HG03521 (cell line): ENCODE measurements around the gene KCNB1.
"Not testable (repeated sequence)": the region's sequence is repeated elsewhere in the genome, so short reads cannot be mapped to it uniquely, and the experiment has no call there.

Source experiments
- ATAC-seq: cut with Tn5 transposase; IDR thresholded peaks from one replicate; pipeline ENCODE4 v1.9.1; 2021; ENCODE audit warnings: mild to moderate bottlenecking, moderate library complexity; ENCODE audit not compliant: unreplicated experiment

Gene KCNB1

DNA sequence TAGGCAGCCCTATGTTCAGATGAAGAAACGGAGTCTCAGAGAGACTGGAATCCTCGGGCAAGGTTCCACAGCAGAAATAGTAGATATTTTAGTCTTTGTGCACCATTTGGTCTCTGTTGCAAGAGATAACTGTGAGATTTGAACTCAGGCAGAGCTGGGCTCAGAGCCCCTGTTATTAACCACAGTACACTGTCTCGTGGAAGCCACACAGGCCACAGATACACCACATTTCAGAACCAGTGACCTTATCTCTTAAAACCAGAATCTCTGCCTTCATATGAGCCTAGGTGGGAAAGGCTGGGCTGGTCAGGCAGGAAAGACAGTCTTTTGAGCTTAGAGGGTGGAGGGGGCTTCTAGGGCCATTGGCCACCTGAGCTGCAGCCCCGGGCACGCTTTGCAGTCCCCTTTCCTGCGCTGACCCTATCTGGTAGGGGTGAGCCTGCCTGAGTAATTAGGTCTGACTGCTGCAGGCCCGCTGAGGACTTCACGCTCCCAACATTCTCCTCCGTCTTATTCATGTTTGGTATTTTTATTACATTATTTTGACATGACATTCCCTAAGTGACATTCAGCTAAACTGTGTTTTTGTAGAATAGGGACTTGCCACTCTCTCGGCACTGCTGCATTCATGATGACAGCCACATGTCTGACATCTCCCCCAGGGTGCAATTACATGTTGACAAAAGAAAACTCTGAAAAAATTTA lies 71.1 kb downstream of the KCNB1 start:
- ATAC-seq: no peak

DNA sequence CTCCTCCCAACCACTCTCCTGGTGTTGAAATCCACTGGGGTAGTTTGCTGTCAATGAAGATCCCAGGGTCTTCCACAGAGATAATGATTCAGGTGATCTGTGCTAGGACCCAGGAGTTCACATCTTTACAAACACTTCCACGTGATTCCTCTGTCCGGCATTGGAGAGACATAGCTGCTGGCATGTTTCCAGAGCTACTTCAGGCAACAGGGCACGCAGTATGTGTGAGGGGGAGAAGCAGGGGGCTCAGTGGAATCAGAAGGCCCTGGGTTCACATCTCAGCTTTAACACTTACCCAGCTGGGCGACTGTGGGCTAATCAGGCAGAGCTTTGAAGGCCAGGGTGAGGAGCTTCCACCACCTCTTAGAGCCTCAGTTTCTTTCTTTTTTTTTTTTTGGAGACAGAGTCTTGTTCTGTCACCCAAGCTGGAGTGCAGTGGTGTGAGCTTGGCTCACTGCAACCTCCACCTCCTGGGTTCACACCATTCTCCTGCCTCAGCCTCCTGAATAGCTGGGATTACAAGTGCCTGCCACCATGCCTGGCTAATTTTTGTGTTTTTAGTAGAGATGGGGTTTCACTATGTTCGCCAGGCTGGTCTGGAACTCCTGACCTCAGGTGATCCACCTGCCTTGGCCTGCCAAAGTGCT lies 72.4 kb downstream of the KCNB1 start:
- not testable (repeated sequence) for ATAC-seq

DNA sequence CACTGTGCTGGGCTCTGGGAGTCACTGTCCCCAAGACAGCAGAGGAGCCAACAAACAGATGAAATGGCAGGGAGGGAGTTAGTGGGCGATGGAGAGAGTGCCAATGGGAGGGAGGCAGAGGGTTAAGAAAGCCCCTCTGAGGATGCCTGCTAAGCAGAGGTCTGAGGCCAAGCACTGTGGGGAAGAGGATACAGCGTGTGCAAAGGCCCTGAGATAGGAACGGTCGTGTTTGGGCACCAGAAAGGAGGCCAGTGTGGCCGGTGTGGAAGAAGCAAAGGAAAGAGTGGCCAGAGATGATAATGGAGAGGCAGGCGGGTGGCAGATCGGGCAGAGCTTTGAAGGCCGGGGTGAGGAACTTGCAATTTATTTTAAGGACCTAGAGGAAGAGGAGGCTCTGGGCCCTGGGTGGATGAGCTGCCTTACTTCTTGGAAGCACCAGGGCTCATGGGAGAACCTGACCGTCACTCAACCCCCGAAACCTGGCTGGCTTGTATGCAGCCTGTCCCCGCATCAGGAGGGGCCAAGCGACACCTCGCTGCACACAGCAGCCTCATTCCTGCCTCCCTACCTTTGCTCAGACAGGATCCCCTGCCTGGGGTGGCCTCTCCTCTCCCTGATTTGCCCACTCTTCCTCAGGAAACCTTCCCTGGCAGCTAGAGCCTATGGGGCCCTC lies 73.0 kb downstream of the KCNB1 start:
- no peak for ATAC-seq

DNA sequence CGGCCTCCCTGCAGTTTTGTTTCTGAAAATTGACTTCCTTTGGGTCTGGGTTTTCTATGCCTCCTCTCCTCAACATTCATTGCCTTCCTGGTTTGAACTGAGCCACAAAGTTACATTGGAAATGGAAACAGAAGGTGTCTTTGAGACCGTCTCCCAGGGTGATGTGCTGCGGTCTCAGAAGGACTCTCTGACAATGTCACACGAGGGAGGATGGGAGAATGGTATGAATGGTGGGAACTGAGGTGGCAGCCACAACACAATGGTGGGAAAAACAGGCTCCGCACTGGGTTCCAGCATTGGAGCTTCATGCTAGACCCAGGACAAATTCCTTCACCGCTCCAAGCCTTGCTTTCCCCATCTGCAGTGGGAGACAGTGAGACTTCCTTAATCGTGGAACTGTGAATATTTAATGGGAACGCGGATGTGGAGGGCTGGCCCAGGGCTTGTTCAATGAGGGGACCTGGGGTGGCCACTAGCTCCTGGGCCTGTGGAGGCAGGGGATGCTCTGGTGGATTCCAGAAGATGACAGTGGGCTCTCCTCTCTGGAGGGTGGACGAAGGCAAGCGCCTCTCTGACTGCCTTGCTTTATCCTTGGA lies 73.9 kb downstream of the KCNB1 start:
- ATAC-seq: no peak

DNA sequence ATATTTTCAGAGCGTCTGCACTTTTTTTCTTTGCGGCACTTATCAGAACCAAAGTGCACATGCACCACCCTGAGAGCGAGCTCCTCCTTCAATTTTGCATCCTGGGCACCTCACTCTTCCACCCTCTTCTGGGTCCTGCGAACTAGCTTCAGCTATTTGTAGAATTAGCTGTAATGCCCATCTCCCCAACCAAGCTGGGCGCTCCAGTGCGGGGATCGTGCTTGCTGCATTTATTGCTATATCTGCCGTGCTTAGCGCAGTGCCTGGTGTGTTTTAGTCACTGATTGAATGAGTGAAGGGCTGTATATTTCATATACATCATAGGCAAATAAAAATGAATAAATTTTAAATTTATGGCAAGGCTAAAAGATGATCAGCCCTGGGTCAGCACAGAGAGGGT lies 75.8 kb downstream of the KCNB1 start:
- ATAC-seq: no peak

DNA sequence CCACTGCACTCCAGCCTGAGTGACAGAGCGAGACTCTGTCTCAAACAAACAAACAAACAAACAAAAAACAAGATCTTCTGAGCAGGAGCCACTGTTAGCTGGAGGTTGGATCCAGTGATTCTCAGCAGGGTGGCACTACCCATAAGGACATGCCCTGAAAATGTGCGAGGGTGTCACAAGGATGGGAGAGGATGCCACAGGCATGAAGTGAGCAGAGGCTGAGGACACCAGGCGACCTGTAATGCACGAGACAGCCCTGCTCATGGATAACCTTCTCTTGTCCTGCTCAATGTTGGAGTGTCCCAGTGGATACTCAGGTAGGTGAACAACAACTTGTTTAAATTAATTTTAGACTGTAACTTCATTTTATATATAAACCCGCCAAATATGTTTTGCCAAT lies 76.8 kb downstream of the KCNB1 start:
- ATAC-seq: no peak

DNA sequence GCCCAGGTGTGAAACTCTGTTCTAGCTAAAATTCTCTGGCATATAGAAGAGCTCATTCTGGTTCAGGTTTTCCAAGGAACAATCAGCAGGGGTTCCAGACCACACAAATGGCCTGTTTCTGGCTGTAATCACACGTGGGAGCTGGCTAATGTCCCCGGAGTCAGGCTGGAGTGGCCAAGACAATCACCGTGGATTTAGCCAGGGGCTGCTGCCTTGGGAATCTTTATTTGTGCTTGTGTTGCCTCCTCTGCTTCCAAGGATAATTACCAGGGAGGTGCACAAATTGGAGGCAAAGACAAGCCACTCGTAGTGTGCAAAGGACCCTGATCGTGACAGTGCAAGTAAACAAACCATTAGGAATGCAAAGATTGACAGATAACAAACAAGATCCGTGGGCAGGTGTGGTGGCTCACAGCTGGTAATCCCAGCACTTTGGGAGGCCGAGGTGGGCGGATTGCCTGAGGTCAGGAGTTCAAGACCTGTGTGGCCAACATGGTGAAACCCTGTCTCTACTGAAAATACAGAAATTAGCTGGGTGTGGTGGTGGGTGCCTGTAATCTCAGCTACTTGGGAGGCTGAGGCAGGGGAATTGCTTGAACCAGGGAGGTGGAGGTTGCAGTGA lies 77.3 kb downstream of the KCNB1 start:
- no peak for ATAC-seq

DNA sequence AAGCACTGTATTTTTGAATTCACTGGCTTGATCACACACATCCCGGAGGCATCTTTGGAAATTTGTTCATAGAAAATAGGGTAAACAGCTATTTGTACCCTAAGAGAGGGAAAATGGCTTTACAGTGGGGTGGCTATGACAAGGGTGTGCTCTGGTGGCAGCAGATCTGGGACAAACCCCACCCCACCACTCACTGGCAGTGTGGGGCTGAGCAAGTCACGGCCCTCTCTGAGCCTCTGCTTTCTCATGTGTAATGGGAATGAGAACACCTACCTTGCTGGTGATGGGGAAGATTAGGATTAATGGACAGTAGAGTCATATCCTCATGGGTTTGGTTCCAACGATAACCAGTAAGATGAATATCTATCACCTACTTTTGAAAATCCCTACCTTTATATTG lies 78.0 kb downstream of the KCNB1 start:
- ATAC-seq: no peak

DNA sequence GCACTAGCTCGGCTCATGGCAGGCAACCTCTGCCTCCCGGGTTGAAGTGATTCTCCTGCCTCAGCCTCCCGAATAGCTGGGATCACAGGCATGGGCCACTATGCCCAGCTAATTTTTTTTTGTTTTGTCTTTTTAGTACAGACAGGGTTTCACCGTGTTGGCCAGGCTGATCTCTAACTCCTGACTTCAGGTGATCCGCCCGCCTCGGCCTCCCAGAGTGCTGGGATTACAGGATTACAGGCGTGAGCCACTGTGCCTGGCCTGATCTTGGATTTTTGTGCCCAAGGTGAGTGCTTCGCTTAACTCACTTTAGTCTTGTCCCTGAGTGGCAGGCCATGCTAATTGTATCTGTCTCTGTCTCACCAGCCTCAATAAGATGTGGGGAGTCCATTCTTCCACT lies 78.6 kb downstream of the KCNB1 start:
- ATAC-seq: no peak

DNA sequence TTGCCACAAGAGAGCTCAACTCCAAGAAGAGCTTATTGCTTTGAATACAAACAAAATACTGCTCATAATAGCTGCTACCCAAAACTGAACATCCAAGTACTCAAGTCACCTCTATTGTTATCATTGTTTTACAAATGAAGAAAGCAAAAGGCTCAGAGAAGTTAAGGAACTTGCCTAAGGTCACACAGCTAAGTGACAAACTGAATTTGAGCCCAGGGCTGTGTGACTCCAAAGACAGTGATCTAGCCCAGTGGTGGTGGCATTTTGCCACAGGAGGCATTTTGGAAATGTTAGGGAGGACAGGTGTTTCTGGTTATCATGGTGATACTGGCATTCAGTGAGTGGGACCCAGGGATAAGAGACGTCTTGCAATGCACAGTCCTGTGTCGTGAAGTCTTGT lies 79.5 kb downstream of the KCNB1 start:
- ATAC-seq: no peak

DNA sequence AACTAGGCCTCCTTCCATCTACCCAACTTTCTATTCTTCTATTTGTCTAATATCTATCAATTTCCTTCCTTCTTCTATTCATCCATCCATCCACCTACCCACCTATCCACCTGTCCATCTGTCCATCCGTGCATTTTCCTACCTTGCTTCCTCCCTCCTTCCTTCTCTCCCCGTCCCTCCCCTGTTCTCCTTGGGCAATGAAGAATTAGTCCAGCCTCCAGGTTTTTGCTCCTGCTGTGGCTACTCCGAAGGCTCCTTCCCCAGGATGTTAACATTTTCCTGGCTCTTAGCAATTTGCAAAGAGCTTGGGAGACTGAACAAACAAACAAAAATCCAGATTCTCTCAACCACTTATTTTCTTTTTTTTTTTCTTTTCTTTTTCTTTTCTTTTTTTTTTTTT lies 81.6 kb downstream of the KCNB1 start:
- no peak for ATAC-seq

DNA sequence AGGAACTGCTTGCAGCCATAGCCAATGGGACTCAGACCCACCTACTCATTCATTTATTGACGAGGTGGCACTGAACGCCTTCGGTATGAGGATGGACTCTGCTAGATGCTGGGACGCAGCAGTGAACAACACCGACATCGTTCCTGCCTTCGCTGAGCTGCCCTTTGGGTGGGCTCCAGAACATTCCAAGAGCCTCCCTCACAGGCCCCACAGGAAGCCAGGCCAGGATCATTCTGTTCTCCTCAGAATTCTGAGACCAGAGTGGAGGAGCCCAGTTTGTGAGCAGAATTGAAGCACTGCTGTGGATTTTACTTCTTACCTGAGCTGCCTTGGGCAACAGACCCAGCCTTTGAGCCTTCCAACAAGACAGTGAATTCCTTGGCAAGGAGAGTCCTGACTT lies 82.1 kb downstream of the KCNB1 start:
- ATAC-seq: no peak

DNA sequence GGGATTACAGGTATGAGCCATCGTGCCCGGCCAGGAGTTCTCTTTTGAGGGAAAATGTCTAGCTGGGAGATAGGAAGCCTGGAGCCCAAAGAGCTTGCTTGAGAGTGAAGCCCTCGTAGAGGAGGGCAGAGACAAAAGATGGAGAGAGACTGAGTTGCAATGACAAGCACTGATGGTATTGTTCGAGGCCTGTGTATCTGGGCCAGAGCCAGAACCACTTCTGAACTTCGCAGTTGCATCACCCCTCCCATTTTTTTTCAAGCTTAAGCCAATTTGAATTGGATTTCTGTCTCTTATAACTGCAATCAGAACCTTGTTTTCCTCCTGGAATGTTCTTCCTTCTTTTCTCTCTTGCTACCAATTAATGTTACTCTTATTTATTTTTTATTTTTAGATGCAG lies 83.1 kb downstream of the KCNB1 start:
- no peak for ATAC-seq

DNA sequence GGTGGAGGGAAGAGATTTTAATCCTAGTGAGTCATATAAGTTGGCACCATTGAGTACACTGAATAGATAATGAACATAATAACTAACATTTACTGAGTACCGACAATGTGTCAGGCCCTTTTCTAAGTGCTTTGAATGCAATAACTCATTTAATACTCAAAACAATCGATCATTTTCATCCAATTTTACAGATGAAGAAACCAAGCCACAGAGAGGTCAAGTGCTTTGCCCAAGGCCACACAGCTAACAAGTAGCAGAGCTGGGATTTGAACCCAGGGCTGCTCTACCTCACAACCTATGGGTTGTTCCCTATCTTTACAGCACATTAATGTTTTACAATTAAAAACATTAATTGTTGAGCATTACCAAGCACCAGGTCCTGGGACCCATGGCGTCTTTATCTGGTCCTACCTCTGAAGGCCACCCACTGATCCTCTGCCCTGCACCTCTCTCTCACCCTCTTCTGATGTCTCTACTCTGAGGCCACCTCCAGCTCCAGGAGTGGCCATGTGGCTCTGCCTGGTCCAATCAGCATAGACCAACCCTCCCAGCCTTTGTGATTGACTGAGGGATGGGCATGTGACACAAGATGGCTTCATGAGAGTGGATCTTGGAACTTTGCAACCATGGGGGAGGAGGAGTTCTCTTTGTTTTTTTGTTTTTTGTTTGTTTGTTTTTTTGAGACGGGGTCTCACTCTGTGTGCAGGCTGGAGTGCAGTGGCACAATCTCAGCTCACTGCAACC lies 83.9 kb downstream of the KCNB1 start:
- no peak for ATAC-seq

DNA sequence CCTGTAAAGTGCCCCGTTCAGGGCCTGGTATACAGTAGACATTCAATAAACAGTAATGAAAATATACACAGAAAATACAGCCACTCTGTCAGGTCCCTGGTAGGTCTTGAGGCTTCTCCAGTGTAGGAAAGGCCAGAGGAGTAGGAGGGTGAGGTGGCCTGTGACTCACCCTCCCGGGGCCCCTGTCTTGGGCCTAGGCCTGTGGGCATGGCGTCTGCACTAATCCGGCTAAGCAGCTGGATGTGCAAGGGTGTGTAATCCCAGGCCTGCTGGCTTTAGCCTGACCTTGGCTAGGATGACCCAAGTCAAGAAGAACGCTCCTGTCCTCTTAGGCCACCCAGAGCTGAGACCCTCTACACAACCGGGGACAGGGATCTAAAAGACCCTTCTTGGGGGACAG lies 84.9 kb downstream of the KCNB1 start:
- ATAC-seq: no peak

DNA sequence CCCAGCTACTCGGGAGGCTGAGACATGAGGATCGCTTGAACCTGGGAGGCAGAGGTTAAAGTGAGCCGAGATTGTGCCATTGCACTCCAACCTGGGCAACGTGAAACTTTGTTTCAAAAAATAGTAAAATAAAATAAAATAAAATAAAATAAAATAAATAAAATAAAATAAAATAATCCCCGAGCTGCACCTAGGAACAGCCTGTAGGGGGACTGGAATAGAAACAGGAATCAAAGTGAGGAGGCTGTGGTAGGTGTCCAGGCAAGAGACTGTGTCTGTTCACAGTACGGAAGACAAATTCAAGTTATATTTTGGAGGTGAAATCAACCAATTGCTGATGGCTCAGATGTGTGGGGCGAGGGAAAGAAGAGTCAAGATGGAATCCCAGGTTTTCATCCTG lies 86.2 kb downstream of the KCNB1 start:
- no peak for ATAC-seq

DNA sequence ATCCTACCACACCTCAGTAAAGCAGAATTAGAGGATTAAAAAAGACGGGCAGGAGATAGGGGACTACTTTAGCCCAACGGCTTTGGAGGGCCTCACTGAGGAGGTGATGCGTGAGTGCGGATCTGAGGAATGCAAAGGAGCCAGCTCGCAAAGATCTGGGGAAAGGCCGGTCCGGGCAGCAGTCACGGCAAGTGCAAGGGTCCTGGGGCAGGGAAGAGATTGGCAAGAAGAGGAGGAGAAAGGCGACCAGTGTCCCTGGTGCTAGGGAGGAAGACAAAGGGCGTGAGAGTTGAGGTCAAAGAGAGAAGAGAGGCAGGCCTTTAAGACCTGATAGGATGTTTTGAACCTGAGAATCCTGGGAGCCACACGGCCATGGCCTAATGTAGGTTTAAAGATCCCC lies 86.8 kb downstream of the KCNB1 start:
- ATAC-seq: no peak

DNA sequence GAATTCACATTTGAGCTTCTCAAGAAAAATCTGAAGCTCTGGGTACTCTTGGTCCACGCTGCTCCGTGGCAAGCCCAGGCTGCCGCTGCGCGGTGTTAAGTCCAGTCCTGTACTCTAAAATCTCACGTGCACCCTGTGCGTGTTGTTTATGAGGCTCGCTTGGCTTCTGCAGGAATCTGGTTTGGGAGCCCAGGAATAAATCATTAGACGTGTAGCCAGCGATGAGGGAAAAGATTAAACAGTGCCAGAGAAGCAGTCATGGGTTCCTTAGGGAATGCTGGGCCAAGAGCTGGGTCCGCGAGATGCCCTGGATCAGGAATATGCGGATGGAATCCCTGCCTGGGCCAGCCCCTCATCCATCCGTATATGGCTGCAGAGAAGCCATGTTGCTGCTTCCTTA lies 87.3 kb downstream of the KCNB1 start:
- ATAC-seq: no peak

DNA sequence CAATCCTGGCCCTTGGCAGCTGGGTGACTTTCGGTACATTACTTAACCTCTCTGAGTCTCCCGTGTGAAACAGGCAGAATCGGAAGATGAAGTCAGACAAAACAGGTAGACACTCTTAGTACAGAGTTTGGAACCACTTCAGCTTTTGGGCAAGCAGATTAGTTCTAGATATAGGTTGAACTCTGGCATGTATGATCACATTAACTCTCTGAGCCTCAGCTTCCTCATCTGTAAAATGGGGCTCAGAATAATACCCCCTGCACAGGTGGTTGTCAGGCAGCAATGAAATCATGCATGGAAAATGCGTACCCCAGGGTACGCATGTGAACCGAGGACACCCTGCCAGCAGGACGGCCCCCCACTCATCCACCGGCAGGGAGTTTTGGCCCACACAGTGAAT lies 87.7 kb downstream of the KCNB1 start:
- no peak for ATAC-seq

DNA sequence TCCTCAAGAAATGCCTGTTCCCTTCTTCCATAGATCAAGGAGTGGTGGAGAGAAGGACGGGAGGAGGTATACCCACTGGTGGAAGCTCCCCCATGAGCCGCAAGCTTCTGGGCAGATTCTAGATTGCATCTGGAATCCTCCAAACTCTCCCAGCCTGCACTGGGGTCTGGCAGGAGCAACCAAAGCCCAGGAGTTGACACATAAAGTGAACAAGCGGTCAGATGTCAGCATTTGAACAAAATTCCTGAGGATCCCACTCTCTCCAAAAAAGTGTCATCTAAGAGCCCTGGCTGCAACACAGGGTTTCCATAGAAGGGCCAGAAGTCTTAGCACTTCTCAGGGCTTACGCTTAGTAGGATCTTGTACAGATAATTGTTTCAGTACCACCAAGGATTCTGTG lies 88.2 kb downstream of the KCNB1 start:
- no peak for ATAC-seq

DNA sequence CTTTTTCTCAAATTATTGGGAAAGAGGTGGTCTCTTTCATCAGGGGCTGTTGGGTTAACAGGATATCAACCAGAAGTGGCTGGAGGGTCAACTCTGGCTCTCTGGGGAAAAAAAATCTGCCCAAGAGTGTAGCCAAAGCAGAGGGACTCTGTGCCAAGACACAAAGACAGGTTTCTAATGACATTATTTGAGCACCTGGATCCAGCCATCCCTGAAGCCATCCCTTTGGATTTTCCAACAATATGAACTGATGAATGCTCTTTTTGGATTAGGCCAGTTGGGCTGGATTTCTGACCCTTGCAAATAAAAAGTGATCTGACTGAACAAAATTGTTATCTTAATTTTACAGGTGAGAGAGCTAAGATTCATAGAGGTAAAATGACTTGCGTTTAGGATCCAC lies 88.7 kb downstream of the KCNB1 start:
- ATAC-seq: no peak
